Suppressor macrophage (primary cell): Measurements from ENCODE around the gene DAB1.
"Not testable (repeated sequence)": the region's sequence is repeated elsewhere in the genome, so short reads cannot be mapped to it uniquely, and the experiment has no call there.

ENCODE experiments used
- DNase-seq, 4 experiments: peaks; one replicate each; pipeline ENCODE4 v3.0.0-alpha.2; 2020 to 2022

The DAB1 gene

DNA sequence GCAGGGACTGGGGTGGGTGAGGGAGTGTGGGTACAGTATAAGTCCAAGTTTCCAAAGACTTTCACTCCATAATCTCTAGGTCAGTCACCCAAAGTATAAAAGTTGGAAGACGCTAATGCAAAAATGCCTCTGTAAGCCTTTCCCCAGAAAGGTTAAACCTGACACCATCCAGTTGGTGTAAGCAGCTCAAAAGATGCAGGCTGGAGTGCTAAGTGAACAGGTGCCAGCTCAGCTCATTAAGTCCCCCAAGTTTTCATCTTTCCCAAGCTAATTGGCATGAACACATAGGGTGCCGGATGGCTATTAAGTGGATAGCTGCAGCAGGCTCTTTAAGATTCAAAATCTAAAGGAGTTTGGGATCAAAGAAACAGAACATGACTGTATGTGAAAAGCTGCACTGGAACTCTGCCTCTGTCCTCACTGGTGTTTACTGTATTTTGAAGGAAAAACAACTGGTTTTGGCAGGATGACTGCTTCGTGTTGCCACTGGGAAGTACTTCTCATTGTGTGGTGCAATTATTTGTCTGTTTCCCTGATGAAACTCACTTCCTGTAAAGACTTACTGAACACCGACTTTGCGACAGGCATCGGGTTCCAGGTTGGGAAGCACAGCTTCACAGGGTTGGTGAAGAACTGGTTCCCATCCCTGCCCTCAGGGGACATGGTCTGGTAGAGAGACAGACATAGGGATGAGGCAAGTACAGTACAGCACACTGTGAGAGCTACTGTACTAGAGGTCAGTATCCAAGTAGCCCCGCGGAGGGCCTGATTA is 152.7 kb downstream of the DAB1 start:
- no peak for DNase-seq

GRCh38 chr1:57269630-57270225 is 154.1 kb downstream of the DAB1 start:
- DNase-seq, result no peak

GRCh38 chr1:57265104-57265503 is 158.8 kb downstream of the DAB1 start:
- DNase-seq, result no peak

DNA sequence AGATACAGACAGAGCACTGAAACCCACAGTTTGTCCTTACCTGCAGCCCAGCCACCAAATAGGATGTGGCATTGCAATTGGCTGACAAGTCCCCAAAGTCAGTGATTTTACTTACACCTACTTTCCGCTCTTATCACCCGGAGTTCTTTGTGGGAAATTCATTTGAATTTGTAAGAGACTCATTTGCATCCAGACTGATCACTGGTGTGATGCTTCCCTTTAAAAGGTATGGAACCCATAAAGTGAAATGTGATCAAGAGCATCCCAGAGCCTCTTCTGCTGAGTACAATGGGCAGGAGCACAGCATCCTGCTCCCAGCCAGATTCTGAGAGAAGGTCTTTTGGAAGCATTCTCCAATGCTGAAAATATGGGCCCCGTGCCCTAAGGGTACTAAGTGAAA is 161.4 kb downstream of the DAB1 start:
- no peak for DNase-seq

DNA sequence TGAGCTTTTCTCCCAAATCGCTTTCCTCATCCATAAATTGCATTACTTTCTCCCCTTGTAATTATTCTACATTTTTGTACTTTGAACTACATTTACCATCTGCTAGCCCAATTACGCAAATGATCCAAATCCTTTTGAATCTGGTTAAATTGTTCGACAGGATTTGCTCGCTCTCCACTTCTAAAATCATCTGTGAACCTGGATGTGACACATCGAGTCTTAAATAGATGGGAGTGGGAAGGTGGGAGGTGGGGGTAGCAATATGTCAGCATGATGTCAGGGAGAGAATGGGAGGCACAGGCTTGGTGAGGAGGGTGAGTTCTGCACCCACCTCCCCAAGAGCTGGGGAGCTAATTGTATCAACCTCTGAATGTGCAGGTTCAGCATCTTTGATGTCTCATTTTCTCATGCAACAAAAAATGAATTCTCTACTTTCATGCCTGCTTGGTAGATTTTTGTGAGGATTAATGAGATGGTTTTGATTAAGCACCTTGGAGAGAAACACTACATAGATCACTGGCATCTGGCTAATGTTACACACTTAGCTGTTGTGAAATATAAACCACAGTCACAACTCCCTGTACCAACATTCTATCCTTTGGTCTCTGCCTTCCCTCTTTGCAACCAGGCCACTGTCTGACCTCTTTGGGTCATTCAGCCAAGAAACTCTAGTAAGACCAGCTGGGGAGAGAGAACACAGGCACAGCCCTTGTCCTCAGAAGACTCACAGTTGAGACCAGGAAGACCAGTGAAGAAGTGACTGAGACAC is 165.1 kb downstream of the DAB1 start:
- no peak for DNase-seq

- no peak for DNase-seq
These were observed 167.9 kb downstream of the DAB1 start for GRCh38 chr1:57255945-57256344.

GRCh38 chr1:57254022-57254421 is 169.8 kb downstream of the DAB1 start:
- DNase-seq, result no peak

- no peak for DNase-seq
These were observed 171.1 kb downstream of the DAB1 start for GRCh38 chr1:57252597-57253294.

DNA sequence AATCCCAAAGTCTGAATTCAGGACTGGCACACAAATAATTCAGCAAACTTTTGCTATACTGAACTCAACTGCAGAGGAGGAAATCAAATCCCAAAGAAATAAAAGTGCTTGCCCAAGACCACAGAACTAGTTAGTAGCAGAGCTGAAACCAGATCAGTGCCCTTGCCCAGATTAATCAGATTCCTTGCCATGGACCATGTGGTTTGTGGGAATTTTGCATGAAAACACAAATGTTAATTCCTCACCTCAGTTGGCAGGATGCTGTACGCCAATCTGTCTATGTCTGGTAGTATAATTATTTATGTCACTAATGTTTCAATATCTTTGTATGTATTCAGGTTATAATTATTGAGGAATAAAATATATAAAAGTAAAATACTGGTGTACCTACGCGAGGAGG is 173.8 kb downstream of the DAB1 start:
- DNase-seq, result no peak

GRCh38 chr1:57249511-57249910 is 174.3 kb downstream of the DAB1 start:
- no peak for DNase-seq

DNA sequence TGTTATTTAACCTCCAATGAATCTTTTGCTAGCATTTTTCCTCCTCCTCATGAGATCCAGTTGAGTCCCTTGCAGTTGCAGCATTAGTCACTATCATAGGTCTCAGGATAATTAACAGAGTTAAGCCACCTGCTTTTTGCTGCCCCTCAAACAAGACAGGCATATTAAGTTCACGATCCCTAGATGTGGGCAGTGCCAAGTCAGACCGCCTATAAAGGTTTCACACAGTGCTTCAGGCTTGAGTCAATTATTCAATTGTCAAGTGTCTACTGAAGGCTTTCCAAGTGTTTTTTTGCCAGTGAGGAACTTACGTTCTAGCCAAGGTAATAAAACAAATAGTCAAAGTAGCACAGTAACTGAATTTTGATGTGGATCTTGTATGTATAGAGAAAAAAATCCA is 175.0 kb downstream of the DAB1 start:
- no peak for DNase-seq

- no peak for DNase-seq
These were observed 185.6 kb downstream of the DAB1 start for GRCh38 chr1:57238233-57238781.

GRCh38 chr1:57235730-57236510 is 187.9 kb downstream of the DAB1 start:
- DNase-seq, result no peak

- no peak for DNase-seq
These were observed 189.4 kb downstream of the DAB1 start for GRCh38 chr1:57234459-57234858.

- no peak for DNase-seq
These were observed 191.4 kb downstream of the DAB1 start for GRCh38 chr1:57232500-57232899.

DNA sequence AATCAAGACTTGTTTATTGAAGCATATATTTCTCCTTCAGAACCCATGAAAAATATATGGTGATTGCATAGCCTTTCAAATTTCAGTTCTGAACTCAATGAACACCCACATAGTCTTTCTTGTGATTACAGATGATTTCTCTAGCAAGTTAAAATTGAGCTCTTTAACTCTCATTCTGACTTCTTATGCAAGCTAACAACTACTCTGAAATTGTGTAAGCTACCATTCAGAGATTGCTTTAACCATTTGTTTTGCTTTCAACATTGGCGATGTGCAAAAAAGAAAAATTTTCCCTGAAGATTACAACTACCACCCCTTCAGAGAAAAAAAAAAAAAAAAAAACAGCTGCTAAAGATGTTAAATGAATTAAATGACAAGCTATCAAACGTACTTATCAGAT is 193.9 kb downstream of the DAB1 start:
- no peak for DNase-seq

DNA sequence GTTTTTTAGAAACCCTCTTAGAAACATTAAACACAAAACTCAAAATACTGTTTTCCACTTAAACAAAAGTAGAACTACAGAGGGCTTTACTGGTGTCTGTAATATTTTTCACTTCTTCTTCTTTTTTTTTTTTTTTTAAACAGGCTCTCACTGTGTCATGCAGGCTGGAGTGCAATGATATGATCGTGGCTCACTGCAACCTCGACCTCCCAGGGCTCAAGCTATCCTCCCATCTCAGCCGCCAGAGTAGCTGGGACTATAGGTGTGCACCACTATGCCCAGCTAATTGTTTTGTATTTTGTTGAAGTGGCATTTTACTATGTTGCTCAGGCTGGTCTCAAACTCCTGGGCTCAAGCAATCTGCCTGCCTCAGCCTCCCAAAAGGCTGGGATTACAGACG is 194.8 kb downstream of the DAB1 start:
- DNase-seq, result no peak

DNA sequence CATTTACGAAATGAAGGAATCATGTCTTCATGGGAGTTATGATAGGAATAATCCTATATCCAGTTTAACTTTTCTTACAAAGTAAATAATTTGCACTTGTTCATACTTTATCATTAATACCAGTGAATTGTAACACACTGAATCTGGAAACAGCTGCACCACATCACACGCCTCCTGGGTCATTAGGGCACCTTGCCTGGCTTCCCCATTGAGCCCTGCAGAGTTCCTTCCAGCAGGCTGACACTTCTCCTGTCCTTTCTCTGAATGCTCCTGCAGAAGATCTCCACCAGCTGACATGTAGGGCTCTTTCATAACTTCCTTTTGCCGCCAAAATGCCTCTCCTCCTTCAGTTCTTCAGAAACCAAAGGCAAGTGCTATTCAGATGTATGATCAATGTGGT is 201.1 kb downstream of the DAB1 start:
- DNase-seq, result no peak

DNA sequence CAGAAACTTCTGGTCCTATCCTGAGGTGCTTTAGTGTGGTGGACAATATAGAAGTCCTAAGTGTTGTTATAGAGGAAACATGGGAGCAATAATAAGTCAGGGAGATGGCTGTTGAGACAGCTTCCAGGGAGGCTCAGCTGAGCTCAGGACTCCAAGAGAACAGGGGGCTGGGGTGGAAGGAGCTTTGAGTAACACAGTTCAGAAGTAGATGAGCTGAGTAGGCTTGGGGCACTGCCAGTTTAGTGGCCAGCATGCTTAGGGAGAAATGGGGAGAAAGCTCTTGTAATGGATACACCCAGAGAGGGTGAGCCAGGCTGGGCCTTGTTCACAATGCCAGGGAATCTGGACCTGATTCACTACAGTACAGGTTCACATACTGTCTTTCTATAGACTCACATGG is 201.6 kb downstream of the DAB1 start:
- no peak for DNase-seq

GRCh38 chr1:57220905-57221304 is 203.0 kb downstream of the DAB1 start:
- not testable (repeated sequence) for DNase-seq

GRCh38 chr1:57218487-57219079 is 205.3 kb downstream of the DAB1 start:
- no peak for DNase-seq

DNA sequence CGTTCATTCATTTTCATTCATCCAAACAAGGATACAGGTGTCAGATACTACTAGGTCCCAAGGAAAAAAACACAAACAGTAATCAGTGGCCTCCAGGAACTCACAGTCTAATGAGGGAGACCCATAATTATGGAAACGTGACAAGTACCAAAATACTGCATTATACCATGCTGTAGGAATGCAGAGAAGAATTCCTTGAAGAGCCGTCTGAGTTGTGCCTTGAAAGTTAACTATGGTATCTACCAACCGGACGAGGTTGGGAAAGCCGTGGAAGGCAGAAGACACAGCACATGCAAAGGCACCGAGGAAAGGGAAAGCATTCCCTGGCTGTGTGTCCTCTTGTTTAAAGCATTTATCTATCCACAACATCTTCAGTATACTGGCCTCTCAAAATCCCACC is 206.0 kb downstream of the DAB1 start:
- no peak for DNase-seq
